ENCODE measurements around the gene SERGEF. TPM values are rescaled to one million over a fixed set of nuclear protein-coding genes. Genes with fewer than 3 reads are reported as not detected.

SERGEF gene
- total and polyA plus RNA-seq, 9 donors = 42.0 to 76.3 (median 59.7) TPM

DNA sequence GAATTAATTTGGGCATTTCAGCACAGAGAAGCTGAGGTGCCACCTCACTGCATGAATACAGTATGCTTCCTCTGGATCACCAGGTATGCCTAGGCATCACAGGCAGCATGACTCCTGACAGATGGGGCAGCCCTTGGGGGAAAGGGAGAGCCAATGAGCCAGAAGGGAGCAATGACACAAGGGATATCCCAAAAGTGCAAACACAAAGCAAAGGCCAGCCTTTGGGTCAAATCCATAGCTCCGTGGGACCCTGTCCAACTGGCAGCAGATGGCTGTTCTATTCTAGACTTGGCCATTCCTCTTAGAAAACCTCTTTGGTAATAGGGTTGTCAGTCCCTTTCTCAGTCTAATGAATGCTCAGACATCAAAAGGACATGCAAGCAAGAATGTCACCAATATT, 73.3 kb downstream of the SERGEF start:
- 38 to 79% (median 67%) methylated on average over 1 of the region's 1 CpG for WGBS, 3 donors
- TF ChIP-seq EP300 (IDR thresholded peaks at IDR 0.05) (no peak), POLR2A (IDR thresholded peaks at IDR 0.05) (no peak)
- TF ChIP-seq, protein P1, sequence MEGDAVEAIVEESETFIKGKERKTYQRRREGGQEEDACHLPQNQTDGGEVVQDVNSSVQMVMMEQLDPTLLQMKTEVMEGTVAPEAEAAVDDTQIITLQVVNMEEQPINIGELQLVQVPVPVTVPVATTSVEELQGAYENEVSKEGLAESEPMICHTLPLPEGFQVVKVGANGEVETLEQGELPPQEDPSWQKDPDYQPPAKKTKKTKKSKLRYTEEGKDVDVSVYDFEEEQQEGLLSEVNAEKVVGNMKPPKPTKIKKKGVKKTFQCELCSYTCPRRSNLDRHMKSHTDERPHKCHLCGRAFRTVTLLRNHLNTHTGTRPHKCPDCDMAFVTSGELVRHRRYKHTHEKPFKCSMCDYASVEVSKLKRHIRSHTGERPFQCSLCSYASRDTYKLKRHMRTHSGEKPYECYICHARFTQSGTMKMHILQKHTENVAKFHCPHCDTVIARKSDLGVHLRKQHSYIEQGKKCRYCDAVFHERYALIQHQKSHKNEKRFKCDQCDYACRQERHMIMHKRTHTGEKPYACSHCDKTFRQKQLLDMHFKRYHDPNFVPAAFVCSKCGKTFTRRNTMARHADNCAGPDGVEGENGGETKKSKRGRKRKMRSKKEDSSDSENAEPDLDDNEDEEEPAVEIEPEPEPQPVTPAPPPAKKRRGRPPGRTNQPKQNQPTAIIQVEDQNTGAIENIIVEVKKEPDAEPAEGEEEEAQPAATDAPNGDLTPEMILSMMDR (IDR thresholded peaks at IDR 0.05) = no peak

GRCh38 chr11:17936790-17937189, 76.1 kb downstream of the SERGEF start:
- Histone ChIP-seq H3K4me1 (ENCODE audit: insufficient read depth) (no peaks in the 10 kb centered on the region), H3K27ac (no peak overlapping the region), H3K4me3 (no peak overlapping the region), H3K9me3 (no peaks in the 10 kb centered on the region), H3K36me3 (no peaks in the 10 kb centered on the region), H3K27me3 (no peaks in the 10 kb centered on the region)
- intact Hi-C loops (cut with DNase I) = no loop called here
- TF ChIP-seq, protein P1 (IDR thresholded peaks at IDR 0.05) = no peak
- no peak for TF ChIP-seq POLR2A (IDR thresholded peaks at IDR 0.05)
- TF ChIP-seq EP300 (IDR thresholded peaks at IDR 0.05) = no peak
- no peak for DNase-seq
- 96 to 100% (median 99%) methylated on average over 1 of the region's 1 CpG for WGBS, 3 donors

More for the DNA sequence above, 73.3 kb downstream of the SERGEF start:
- Histone ChIP-seq H3K4me3 (no peak overlapping the region), H3K27ac (no peak overlapping the region), H3K4me1 (ENCODE audit: insufficient read depth) (no peaks in the 10 kb centered on the region), H3K27me3 (no peaks in the 10 kb centered on the region), H3K9me3 (no peaks in the 10 kb centered on the region), H3K36me3 (no peaks in the 10 kb centered on the region)
- no peak for DNase-seq
- intact Hi-C loops (cut with DNase I) = no loop called here

DNA sequence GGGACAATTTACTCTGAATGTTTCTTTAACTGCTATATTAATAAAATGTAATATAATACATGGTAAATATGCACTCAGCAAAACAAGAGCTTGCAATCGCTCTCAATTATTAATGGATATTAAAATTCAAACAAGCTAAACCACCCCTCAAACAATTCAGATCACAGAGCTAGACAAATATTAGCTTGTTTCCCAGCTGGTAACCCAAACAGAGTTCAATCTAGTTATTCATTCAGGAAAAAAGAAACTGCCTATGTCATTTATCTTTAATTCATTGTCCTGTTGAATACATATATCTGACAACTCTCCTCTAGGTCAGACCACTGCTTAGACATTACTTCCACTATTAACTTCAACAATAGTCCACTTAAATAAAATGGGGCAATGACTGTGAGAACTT, 78.7 kb downstream of the SERGEF start:
- H3K9me3 ChIP-seq = no peaks in the 10 kb centered on the region
- TF ChIP-seq POLR2A (IDR thresholded peaks at IDR 0.05) = no peak
- TF ChIP-seq, protein P1 (IDR thresholded peaks at IDR 0.05) = no peak
- no peak for TF ChIP-seq EP300 (IDR thresholded peaks at IDR 0.05)
- no peaks in the 10 kb centered on the region for H3K4me1 ChIP-seq (ENCODE audit: insufficient read depth)
- WGBS, 3 donors = 94 to 98% (median 94%) methylated on average over 1 of the region's 1 CpG
- H3K27me3 ChIP-seq = no peaks in the 10 kb centered on the region
- no peak overlapping the region for H3K4me3 ChIP-seq
- H3K36me3 ChIP-seq = no peaks in the 10 kb centered on the region
- intact Hi-C loops (cut with DNase I) = no loop called here
- H3K27ac ChIP-seq = no peak overlapping the region
- no peak for DNase-seq

DNA sequence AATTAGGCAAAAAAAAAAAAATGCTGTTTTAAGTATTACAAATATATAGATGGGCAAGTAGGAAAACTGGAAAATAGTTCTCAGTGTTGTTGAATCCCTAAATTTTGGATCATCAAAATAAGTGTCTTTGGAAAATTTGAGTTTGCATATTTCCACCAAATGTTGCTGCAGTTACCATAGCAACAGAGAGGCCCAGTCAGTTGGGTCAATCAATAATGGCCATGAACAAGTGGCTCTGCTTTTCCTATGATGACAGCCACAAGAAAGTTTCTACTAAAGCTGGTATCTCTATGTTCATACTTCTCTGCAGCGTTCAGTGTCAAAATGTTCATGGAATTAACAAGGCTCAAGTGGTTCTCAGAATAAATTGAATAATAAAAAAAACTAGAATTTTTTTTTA, 79.1 kb downstream of the SERGEF start:
- H3K27ac ChIP-seq = no peak overlapping the region
- H3K4me1 ChIP-seq (ENCODE audit: insufficient read depth) = no peaks in the 10 kb centered on the region
- no peak overlapping the region for H3K4me3 ChIP-seq
- TF ChIP-seq, protein P1 (IDR thresholded peaks at IDR 0.05) = no peak
- TF ChIP-seq POLR2A (IDR thresholded peaks at IDR 0.05) (no peak), EP300 (IDR thresholded peaks at IDR 0.05) (no peak)
- H3K9me3 ChIP-seq = no peaks in the 10 kb centered on the region
- DNase-seq = no peak
- intact Hi-C loops (cut with DNase I) = no loop called here
- no peaks in the 10 kb centered on the region for H3K27me3 ChIP-seq
- H3K36me3 ChIP-seq = no peaks in the 10 kb centered on the region
- WGBS, 3 donors = 93 to 98% (median 96%) methylated on average over 1 of the region's 1 CpG

All from ovary (tissue), 9 donors.